HepG2 (cell line): ENCODE measurements around the gene MCEE. TPM values are rescaled to one million over a fixed set of nuclear protein-coding genes. Genes with fewer than 3 reads are reported as not detected.

Experiments used
- CREB1 ChIP-seq, 2 experiments: fragments of 450-650 bp in 1 of 2; IDR thresholded peaks; 2 replicates each; pipeline ENCODE4 v1.6.1; 2016 to 2017; ENCODE audit warnings: control low read depth in 1 of 2, mild to moderate bottlenecking in 1 of 2, missing compliant biosample characterization in 1 of 2, missing genetic modification characterization in 1 of 2
- MBD4 ChIP-seq: IDR thresholded peaks from 2 replicates; pipeline ENCODE4 v1.6.1; 2012; ENCODE audit warnings: low read length, inconsistent platforms, borderline replicate concordance
- MIER3 ChIP-seq: IDR thresholded peaks from 2 replicates; pipeline ENCODE4 v1.6.1; 2016; ENCODE audit warnings: missing compliant biosample characterization, borderline replicate concordance
- NFRKB ChIP-seq: fragments of 450-650 bp; IDR thresholded peaks from 2 replicates; pipeline ENCODE4 v1.6.1; 2017
- NR1H2 ChIP-seq: sonication (generic); formaldehyde crosslinking; IDR thresholded peaks from 2 replicates; pipeline ENCODE4 v1.8.1; 2022; ENCODE audit warnings: low read depth, missing genetic modification reagents, borderline replicate concordance
- SIN3A ChIP-seq: IDR thresholded peaks from 2 replicates; pipeline ENCODE4 v1.6.1; 2011; ENCODE audit warnings: low read depth, mild to moderate bottlenecking, control low read depth, low read length, borderline replicate concordance
- SIX1 ChIP-seq: sonication (generic); formaldehyde crosslinking; IDR thresholded peaks from 2 replicates; pipeline ENCODE4 v1.4.0; 2020; ENCODE audit warnings: missing genetic modification reagents, borderline replicate concordance
- ZNF232 ChIP-seq: sonication (generic); formaldehyde crosslinking; IDR thresholded peaks from 2 replicates; pipeline ENCODE4 v1.4.0; 2020; ENCODE audit warnings: missing genetic modification reagents, borderline replicate concordance
- ZNF839 ChIP-seq: sonication (generic); formaldehyde crosslinking; IDR thresholded peaks from 2 replicates; pipeline ENCODE4 v1.4.0; 2020; ENCODE audit warnings: missing genetic modification reagents, mild to moderate bottlenecking, borderline replicate concordance
- ZNF850 ChIP-seq: sonication (generic); formaldehyde crosslinking; conservative IDR thresholded peaks from 2 replicates; pipeline ENCODE4 v1.9.0; 2021; ENCODE audit warnings: mild to moderate bottlenecking, missing genetic modification reagents
- polyA plus RNA-seq, 8 experiments: library from polyadenylated mRNA; depleted of rRNA in 3 of 8; stranded (reverse) in 7 of 8; unstranded in 1 of 8; fragments of >200 nt; fragmentation: Illumina TruSeq in 4 of 8; extraction: Trizol in 4 of 8; gene quantifications; 2 replicates each; pipeline versions ENCODE4 v1.2.1 to v1.2.3, GENCODE V29; 2011 to 2016; ENCODE audit warnings: low read depth in 4 of 8, missing spikeins in 1 of 8, mixed read lengths in 1 of 8; ENCODE audit not compliant: insufficient read depth in 1 of 8
- total RNA-seq, 5 experiments: library from RNA; depleted of rRNA; stranded (reverse); fragments of >200 nt; fragmentation: Illumina TruSeq; extraction: Trizol; gene quantifications; 2 replicates each; pipeline ENCODE4 v1.2.3, GENCODE V29; 2016; ENCODE audit warnings: low read depth in 1 of 5
- TF ChIP-seq, protein P1 (sequence below): sonication (generic); formaldehyde crosslinking; IDR thresholded peaks from 2 replicates; pipeline ENCODE4 v1.5.1; 2020; ENCODE audit warnings: mild to moderate bottlenecking, missing genetic modification reagents, borderline replicate concordance
- TF ChIP-seq, protein P2 (sequence below): sonication (generic); formaldehyde crosslinking; IDR thresholded peaks from 2 replicates; pipeline ENCODE4 v1.4.0; 2020; ENCODE audit warnings: mild to moderate bottlenecking, missing genetic modification reagents
- TF ChIP-seq, protein P3 (sequence below): IDR thresholded peaks from 2 replicates; pipeline ENCODE4 v1.6.1; 2012; ENCODE audit warnings: low read length, improper control_type of control experiment
- TF ChIP-seq, protein P4 (sequence below): sonication (generic); formaldehyde crosslinking; IDR thresholded peaks from 2 replicates; pipeline ENCODE4 v1.5.0; 2020; ENCODE audit warnings: mild to moderate bottlenecking, missing genetic modification reagents, borderline replicate concordance

Gene MCEE
- total and polyA plus RNA-seq, 2 of the 13 experiments (the other 11 are each of a cell fraction or from before 2014, with no cell fraction given), result 32.0 to 66.9 TPM

DNA sequence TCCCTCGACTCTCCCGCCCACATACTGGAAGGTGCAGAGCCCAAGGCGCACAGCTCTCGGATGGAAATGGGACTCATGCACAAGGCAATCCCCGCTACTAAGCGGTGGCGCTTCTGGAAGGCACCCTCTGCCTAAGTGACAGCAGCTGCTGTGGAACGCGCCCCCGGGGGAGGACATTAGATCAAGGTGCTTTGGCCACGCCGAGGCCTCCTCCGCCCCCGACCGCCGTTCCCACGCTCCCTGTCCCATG, 202 bp downstream of the MCEE start (continued):
- TF ChIP-seq, protein P1, sequence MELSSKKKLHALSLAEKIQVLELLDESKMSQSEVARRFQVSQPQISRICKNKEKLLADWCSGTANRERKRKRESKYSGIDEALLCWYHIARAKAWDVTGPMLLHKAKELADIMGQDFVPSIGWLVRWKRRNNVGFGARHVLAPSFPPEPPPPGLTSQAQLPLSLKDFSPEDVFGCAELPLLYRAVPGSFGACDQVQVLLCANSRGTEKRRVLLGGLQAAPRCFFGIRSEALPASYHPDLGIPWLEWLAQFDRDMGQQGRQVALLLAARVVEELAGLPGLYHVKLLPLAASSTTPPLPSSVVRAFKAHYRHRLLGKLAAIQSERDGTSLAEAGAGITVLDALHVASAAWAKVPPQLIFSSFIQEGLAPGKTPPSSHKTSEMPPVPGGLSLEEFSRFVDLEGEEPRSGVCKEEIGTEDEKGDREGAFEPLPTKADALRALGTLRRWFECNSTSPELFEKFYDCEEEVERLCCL, result no peak
- TF ChIP-seq ZNF839 (CRISPR knock-in tag) (no peak; the same call in 1 of the 2 replicates), SIX1 (no peak), ZNF232 (peak; percentile 35; the same call in 1 of the 2 replicates), SIN3A (no peak), NFRKB (peak; percentile 91; the same call in 1 of the 2 replicates), NR1H2 (CRISPR knock-in tag) (no peak; the same call in 1 of the 2 replicates), MBD4 (no peak), CREB1 (IDR thresholded peaks at IDR 0.05) (no peak), CREB1 (CRISPR knock-in tag; IDR thresholded peaks at IDR 0.05) (no peak), ZNF850 (CRISPR knock-in tag) (no peak), MIER3 (CRISPR knock-in tag) (peak; percentile 57; the same call in 1 of the 2 replicates)
- TF ChIP-seq, protein P2, sequence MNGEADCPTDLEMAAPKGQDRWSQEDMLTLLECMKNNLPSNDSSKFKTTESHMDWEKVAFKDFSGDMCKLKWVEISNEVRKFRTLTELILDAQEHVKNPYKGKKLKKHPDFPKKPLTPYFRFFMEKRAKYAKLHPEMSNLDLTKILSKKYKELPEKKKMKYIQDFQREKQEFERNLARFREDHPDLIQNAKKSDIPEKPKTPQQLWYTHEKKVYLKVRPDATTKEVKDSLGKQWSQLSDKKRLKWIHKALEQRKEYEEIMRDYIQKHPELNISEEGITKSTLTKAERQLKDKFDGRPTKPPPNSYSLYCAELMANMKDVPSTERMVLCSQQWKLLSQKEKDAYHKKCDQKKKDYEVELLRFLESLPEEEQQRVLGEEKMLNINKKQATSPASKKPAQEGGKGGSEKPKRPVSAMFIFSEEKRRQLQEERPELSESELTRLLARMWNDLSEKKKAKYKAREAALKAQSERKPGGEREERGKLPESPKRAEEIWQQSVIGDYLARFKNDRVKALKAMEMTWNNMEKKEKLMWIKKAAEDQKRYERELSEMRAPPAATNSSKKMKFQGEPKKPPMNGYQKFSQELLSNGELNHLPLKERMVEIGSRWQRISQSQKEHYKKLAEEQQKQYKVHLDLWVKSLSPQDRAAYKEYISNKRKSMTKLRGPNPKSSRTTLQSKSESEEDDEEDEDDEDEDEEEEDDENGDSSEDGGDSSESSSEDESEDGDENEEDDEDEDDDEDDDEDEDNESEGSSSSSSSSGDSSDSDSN (CRISPR knock-in tag), result no peak
- TF ChIP-seq, protein P3, sequence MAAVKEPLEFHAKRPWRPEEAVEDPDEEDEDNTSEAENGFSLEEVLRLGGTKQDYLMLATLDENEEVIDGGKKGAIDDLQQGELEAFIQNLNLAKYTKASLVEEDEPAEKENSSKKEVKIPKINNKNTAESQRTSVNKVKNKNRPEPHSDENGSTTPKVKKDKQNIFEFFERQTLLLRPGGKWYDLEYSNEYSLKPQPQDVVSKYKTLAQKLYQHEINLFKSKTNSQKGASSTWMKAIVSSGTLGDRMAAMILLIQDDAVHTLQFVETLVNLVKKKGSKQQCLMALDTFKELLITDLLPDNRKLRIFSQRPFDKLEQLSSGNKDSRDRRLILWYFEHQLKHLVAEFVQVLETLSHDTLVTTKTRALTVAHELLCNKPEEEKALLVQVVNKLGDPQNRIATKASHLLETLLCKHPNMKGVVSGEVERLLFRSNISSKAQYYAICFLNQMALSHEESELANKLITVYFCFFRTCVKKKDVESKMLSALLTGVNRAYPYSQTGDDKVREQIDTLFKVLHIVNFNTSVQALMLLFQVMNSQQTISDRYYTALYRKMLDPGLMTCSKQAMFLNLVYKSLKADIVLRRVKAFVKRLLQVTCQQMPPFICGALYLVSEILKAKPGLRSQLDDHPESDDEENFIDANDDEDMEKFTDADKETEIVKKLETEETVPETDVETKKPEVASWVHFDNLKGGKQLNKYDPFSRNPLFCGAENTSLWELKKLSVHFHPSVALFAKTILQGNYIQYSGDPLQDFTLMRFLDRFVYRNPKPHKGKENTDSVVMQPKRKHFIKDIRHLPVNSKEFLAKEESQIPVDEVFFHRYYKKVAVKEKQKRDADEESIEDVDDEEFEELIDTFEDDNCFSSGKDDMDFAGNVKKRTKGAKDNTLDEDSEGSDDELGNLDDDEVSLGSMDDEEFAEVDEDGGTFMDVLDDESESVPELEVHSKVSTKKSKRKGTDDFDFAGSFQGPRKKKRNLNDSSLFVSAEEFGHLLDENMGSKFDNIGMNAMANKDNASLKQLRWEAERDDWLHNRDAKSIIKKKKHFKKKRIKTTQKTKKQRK, result no peak
- TF ChIP-seq, protein P4, sequence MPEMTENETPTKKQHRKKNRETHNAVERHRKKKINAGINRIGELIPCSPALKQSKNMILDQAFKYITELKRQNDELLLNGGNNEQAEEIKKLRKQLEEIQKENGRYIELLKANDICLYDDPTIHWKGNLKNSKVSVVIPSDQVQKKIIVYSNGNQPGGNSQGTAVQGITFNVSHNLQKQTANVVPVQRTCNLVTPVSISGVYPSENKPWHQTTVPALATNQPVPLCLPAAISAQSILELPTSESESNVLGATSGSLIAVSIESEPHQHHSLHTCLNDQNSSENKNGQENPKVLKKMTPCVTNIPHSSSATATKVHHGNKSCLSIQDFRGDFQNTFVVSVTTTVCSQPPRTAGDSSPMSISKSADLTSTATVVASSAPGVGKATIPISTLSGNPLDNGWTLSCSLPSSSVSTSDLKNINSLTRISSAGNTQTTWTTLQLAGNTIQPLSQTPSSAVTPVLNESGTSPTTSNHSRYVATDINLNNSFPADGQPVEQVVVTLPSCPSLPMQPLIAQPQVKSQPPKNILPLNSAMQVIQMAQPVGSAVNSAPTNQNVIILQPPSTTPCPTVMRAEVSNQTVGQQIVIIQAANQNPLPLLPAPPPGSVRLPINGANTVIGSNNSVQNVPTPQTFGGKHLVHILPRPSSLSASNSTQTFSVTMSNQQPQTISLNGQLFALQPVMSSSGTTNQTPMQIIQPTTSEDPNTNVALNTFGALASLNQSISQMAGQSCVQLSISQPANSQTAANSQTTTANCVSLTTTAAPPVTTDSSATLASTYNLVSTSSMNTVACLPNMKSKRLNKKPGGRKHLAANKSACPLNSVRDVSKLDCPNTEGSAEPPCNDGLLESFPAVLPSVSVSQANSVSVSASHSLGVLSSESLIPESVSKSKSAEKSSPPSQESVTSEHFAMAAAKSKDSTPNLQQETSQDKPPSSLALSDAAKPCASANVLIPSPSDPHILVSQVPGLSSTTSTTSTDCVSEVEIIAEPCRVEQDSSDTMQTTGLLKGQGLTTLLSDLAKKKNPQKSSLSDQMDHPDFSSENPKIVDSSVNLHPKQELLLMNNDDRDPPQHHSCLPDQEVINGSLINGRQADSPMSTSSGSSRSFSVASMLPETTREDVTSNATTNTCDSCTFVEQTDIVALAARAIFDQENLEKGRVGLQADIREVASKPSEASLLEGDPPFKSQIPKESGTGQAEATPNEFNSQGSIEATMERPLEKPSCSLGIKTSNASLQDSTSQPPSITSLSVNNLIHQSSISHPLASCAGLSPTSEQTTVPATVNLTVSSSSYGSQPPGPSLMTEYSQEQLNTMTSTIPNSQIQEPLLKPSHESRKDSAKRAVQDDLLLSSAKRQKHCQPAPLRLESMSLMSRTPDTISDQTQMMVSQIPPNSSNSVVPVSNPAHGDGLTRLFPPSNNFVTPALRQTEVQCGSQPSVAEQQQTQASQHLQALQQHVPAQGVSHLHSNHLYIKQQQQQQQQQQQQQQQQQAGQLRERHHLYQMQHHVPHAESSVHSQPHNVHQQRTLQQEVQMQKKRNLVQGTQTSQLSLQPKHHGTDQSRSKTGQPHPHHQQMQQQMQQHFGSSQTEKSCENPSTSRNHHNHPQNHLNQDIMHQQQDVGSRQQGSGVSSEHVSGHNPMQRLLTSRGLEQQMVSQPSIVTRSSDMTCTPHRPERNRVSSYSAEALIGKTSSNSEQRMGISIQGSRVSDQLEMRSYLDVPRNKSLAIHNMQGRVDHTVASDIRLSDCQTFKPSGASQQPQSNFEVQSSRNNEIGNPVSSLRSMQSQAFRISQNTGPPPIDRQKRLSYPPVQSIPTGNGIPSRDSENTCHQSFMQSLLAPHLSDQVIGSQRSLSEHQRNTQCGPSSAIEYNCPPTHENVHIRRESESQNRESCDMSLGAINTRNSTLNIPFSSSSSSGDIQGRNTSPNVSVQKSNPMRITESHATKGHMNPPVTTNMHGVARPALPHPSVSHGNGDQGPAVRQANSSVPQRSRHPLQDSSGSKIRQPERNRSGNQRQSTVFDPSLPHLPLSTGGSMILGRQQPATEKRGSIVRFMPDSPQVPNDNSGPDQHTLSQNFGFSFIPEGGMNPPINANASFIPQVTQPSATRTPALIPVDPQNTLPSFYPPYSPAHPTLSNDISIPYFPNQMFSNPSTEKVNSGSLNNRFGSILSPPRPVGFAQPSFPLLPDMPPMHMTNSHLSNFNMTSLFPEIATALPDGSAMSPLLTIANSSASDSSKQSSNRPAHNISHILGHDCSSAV (CRISPR knock-in tag), result no peak
